Measurements from ENCODE around the gene LURAP1L. TPM values are rescaled to one million over a fixed set of nuclear protein-coding genes. Genes with fewer than 3 reads are reported as not detected.

The LURAP1L gene
- total RNA-seq, 1 experiment from 2014 or later = 0.13 TPM

GRCh38 chr9:12770261-12770660, 4.6 kb upstream of the LURAP1L start:
- Histone ChIP-seq H3K27ac (ENCODE audit: insufficient read length, low read depth, low read length) (no peak overlapping the region), H3K4ac (ENCODE audit: low read depth, low read length) (no peak overlapping the region), H4K5ac (ENCODE audit: insufficient read length, low read depth, low read length) (no peak overlapping the region)

More at GRCh38 chr9:12770261-12770660, 4.6 kb upstream of the LURAP1L start:
- no peaks in the 10 kb centered on the region for H3K79me2 ChIP-seq (ENCODE audit: insufficient read depth, low read length)
- H3K4me3 Mint-ChIP-seq = no peak overlapping the region
- no CpG with 5 or more reads among the region's 4 CpGs for WGBS (ENCODE audit: extremely low coverage, insufficient read length, low lambda C conversion rate)
- H3K9ac ChIP-seq (ENCODE audit: extremely low read depth, insufficient read length, low read length) = no peak overlapping the region
- H2BK120ac ChIP-seq (ENCODE audit: low read depth, low read length, poor library complexity, severe bottlenecking) = no peak overlapping the region
- no peaks in the 10 kb centered on the region; a peak in 1 of 5 replicates for H3K9me3 Mint-ChIP-seq
- H2AFZ ChIP-seq (ENCODE audit: low read length) = no peak overlapping the region
- H3K56ac ChIP-seq (ENCODE audit: insufficient read length, low read depth, low read length) = no peak overlapping the region
- H3K27me3 ChIP-seq (ENCODE audit: insufficient read depth, low read length) = no peaks in the 10 kb centered on the region
- H2AK5ac ChIP-seq (ENCODE audit: insufficient read length, low read length) = no peak overlapping the region
- no peak for DNase-seq
- no peaks in the 10 kb centered on the region; the same call in 1 of the 2 replicates for H3K4me1 ChIP-seq (ENCODE audit: insufficient read depth, low read length)
- H3K79me1 ChIP-seq (ENCODE audit: insufficient read depth, low read depth, low read length, poor library complexity, severe bottlenecking) = no peaks in the 10 kb centered on the region
- no peak overlapping the region for H4K91ac ChIP-seq (ENCODE audit: insufficient read length, low read depth, low read length)
- H3K27ac Mint-ChIP-seq = no peak overlapping the region
- H3K4me2 ChIP-seq (ENCODE audit: insufficient read depth, insufficient read length, low read length) = no peak overlapping the region
- no peaks in the 10 kb centered on the region for H3K36me3 Mint-ChIP-seq (ENCODE audit: insufficient read depth in 1 of 3, low read depth in 3 of 3)
- peaks cover 10% of the 10 kb centered on the region for H3K27me3 Mint-ChIP-seq (ENCODE audit: low read depth)
- peaks cover 9 to 10% of the 10 kb centered on the region in 2 experiments for H3K4me1 Mint-ChIP-seq
- H3K23ac ChIP-seq (ENCODE audit: insufficient read length, low read depth, low read length) = no peak overlapping the region
- no peak overlapping the region for H3T11ph ChIP-seq (ENCODE audit: low read length)
- H3K9me3 ChIP-seq (ENCODE audit: control insufficient read depth, low read depth, low read length) = no peaks in the 10 kb centered on the region
- no peaks in the 10 kb centered on the region for H4K20me1 ChIP-seq (ENCODE audit: control insufficient read depth, insufficient read depth, insufficient read length)
- no peak for TF ChIP-seq CTCF (conservative IDR thresholded peaks at IDR 0.05)
- H3K23me2 ChIP-seq (ENCODE audit: insufficient read length, low read depth, low read length, poor library complexity, severe bottlenecking) = peaks cover 5% of the 10 kb centered on the region
- H3K14ac ChIP-seq (ENCODE audit: insufficient read depth, low read length) = no peak overlapping the region
- H2BK15ac ChIP-seq (ENCODE audit: low read depth, low read length) = no peak overlapping the region
- no peak overlapping the region for H3K18ac ChIP-seq (ENCODE audit: insufficient read length, low read depth, low read length)
- H4K8ac ChIP-seq (replicated peaks; ENCODE audit: insufficient read length, low read depth, low read length) = no peak overlapping the region
- H2BK20ac ChIP-seq (ENCODE audit: low read depth, low read length, poor library complexity, severe bottlenecking) = no peak overlapping the region
- no peak overlapping the region for H2BK12ac ChIP-seq (ENCODE audit: insufficient read length, low read depth, low read length)
- H2BK5ac ChIP-seq (ENCODE audit: insufficient read length, low read length) = no peak overlapping the region

All from H9 (cell line).